SU-DHL-6 (cell line): ENCODE results near the gene SLC6A11.

Experiments
- H2AFZ ChIP-seq: fragments of 200-600 bp; sonication (generic); 2 replicates; pipeline ENCODE4 v1.6.1; 2014; ENCODE audit warnings: low read depth, mild to moderate bottlenecking, moderate library complexity, mixed read lengths, antibody characterized with exemption, low read length; ENCODE audit not compliant: severe bottlenecking
- H3F3A ChIP-seq: fragments of 200-600 bp; shearing (Covaris generic); 2 replicates; pipeline ENCODE4 v1.6.0; 2016; ENCODE audit warnings: antibody characterized with exemption, mild to moderate bottlenecking; ENCODE audit not compliant: insufficient read depth
- H3K27ac ChIP-seq: fragments of 200-600 bp; sonication (generic); 2 replicates; pipeline ENCODE4 v1.5.1; 2016; ENCODE audit warnings: low read depth, mild to moderate bottlenecking, low read length, moderate library complexity, mixed read lengths
- H3K27me3 ChIP-seq: fragments of 200-600 bp; sonication (generic), shearing (Covaris generic); 2 replicates; pipeline ENCODE4 v1.6.0; 2014; ENCODE audit warnings: mild to moderate bottlenecking, low read length
- H3K36me3 ChIP-seq: fragments of 200-600 bp; sonication (generic); 2 replicates; pipeline ENCODE4 v1.6.1; 2014; ENCODE audit warnings: mild to moderate bottlenecking, low read length, mixed read lengths
- H3K4me2 ChIP-seq: fragments of 300-600, 200-600 bp; shearing (Covaris generic), sonication (generic); 2 replicates; pipeline ENCODE4 v1.6.0; 2014; ENCODE audit warnings: low read length, low read depth, mild to moderate bottlenecking; ENCODE audit not compliant: poor library complexity, severe bottlenecking
- H3K4me3 ChIP-seq: fragments of 200-600 bp; sonication (generic); 2 replicates; pipeline ENCODE4 v1.5.1; 2014; ENCODE audit warnings: antibody characterized with exemption, low read length, mild to moderate bottlenecking, mixed read lengths; ENCODE audit not compliant: insufficient read depth, poor library complexity, severe bottlenecking
- H3K79me2 ChIP-seq: fragments of 200-600 bp; sonication (generic); 2 replicates; pipeline ENCODE4 v1.6.1; 2014; ENCODE audit warnings: mild to moderate bottlenecking, low read length, moderate library complexity; ENCODE audit not compliant: insufficient read depth
- H3K9ac ChIP-seq: fragments of 200-600 bp; sonication (generic); 2 replicates; pipeline ENCODE4 v1.7.0; 2014; ENCODE audit warnings: mild to moderate bottlenecking, low read length
- H3K9me2 ChIP-seq: fragments of 200-600 bp; sonication (generic); replicated peaks from 2 replicates; pipeline ENCODE4 v1.6.1; 2014; ENCODE audit warnings: low read length; ENCODE audit not compliant: insufficient read depth
- H3K9me3 ChIP-seq: fragments of 200-600 bp; sonication (generic); 2 replicates; pipeline ENCODE4 v1.6.1; 2014; ENCODE audit warnings: low read length, mixed read lengths; ENCODE audit not compliant: insufficient read depth
- H4K20me1 ChIP-seq: fragments of 200-600 bp; sonication (generic); 2 replicates; pipeline ENCODE4 v1.6.1; 2014; ENCODE audit warnings: low read depth, mild to moderate bottlenecking, antibody characterized with exemption, low read length, moderate library complexity, mixed read lengths
- EZH2phosphoT487 ChIP-seq: fragments of 200-600 bp; sonication (generic), shearing (Covaris generic); conservative IDR thresholded peaks from 2 replicates; pipeline ENCODE4 v1.6.1; 2018; ENCODE audit warnings: mild to moderate bottlenecking, antibody characterized with exemption, low read length, moderate library complexity, mixed read lengths
- TF ChIP-seq, protein P1 (sequence below): fragments of 200-600 bp; sonication (generic); IDR thresholded peaks from one replicate; pipeline ENCODE4 v1.5.1; 2017; ENCODE audit warnings: antibody characterized with exemption, mild to moderate bottlenecking, low read length, moderate library complexity; ENCODE audit not compliant: insufficient read depth, poor library complexity, severe bottlenecking

SLC6A11 gene

DNA sequence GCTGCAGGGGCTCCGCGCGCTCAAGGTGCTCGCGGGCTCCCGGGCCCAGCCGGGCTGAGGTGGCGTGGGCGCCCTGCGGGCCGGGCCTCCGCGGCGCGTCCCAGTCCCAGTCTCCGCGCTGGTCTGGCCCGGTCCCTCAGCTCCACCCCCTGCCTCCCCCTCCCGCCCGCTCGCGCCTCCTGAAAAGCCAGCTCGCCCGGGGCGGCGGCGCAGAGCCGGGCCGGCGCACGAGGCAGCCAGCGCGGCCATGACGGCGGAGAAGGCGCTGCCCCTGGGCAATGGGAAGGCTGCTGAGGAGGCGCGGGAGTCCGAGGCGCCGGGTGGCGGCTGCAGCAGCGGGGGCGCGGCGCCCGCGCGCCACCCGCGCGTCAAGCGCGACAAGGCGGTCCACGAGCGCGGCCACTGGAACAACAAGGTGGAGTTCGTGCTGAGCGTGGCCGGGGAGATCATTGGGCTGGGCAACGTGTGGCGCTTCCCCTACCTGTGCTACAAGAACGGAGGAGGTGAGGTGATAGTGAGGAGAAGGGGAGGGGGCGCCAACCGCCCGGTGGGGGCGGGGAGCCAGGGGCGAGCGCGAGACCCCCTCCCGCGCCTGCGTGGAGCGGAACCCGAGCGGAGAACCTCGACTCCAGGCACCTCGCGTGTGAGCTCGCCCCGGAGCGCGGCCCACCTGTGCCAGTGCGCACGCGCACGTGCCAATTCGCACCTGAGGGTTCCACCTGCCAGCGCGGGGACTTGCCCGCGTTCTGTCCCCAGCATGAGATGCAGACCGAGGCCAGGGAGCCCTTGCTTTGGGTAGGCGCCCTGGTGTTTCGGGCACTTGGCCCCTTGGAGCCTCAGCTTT lies at the start of gene SLC6A11:
SLC6A11 (plus strand) TSS at position 210 of the 844 bp plus-strand sequence; CDS start at position 248, 38 bp downstream.
- Histone ChIP-seq H3K4me3 (no peak within 1 kb of the TSS), H3K79me2 (no peaks in the 10 kb centered on the region), H3K9ac (no peak within 1 kb of the TSS), H3K27me3 (no peaks in the 10 kb centered on the region), H3K9me2 (no peaks in the 10 kb centered on the region), H3F3A (no peaks in the 10 kb centered on the region), H3K9me3 (no peaks in the 10 kb centered on the region), H4K20me1 (no peaks in the 10 kb centered on the region), H2AFZ (no peak within 1 kb of the TSS), H3K36me3 (no peaks in the 10 kb centered on the region), H3K4me2 (no peak within 1 kb of the TSS), H3K27ac (no peak within 1 kb of the TSS)
- no peak for TF ChIP-seq EZH2phosphoT487
- TF ChIP-seq, protein P1, sequence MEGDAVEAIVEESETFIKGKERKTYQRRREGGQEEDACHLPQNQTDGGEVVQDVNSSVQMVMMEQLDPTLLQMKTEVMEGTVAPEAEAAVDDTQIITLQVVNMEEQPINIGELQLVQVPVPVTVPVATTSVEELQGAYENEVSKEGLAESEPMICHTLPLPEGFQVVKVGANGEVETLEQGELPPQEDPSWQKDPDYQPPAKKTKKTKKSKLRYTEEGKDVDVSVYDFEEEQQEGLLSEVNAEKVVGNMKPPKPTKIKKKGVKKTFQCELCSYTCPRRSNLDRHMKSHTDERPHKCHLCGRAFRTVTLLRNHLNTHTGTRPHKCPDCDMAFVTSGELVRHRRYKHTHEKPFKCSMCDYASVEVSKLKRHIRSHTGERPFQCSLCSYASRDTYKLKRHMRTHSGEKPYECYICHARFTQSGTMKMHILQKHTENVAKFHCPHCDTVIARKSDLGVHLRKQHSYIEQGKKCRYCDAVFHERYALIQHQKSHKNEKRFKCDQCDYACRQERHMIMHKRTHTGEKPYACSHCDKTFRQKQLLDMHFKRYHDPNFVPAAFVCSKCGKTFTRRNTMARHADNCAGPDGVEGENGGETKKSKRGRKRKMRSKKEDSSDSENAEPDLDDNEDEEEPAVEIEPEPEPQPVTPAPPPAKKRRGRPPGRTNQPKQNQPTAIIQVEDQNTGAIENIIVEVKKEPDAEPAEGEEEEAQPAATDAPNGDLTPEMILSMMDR, result no peak

GRCh38 chr3:10768708-10769394 lies 47.2 kb upstream of the SLC6A11 start:
- Histone ChIP-seq H3K4me2 (no peak overlapping the region), H2AFZ (no peak overlapping the region)

DNA sequence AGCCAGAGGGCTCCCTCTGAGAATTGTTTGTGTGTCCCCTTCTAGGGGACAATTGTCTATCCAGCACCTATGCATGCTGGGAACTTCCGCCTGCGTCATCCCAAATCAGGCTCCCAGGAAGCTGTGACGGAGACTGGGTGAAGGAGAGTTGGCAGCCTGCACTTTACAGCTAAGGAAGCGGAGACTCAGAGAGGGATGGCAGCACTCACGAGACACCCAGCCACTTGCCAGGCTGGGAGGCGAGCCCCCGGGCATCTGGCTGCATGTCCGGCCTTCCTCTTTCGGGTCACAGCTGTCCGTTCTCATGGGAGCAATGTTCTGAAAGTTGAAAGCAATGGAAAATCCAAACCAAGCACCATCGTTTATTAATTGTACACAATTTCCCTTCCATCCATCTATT lies 45.5 kb upstream of the SLC6A11 start:
- no peaks in the 10 kb centered on the region for H3F3A ChIP-seq
- H4K20me1 ChIP-seq, result no peaks in the 10 kb centered on the region
- H3K27ac ChIP-seq, result no peak overlapping the region
- no peaks in the 10 kb centered on the region for H3K36me3 ChIP-seq
- TF ChIP-seq EZH2phosphoT487, result no peak
- TF ChIP-seq, protein P1, result no peak
- no peaks in the 10 kb centered on the region for H3K9me3 ChIP-seq
- no peak overlapping the region for H3K4me3 ChIP-seq
- no peaks in the 10 kb centered on the region for H3K9me2 ChIP-seq
- no peaks in the 10 kb centered on the region for H3K79me2 ChIP-seq
- H3K4me2 ChIP-seq, result no peak overlapping the region
- H3K9ac ChIP-seq, result no peak overlapping the region
- no peak overlapping the region for H2AFZ ChIP-seq
- H3K27me3 ChIP-seq, result no peaks in the 10 kb centered on the region

More at GRCh38 chr3:10768708-10769394, 47.2 kb upstream of the SLC6A11 start:
- TF ChIP-seq, protein P1, result no peak
- no peak for TF ChIP-seq EZH2phosphoT487
- no peaks in the 10 kb centered on the region for H3K9me2 ChIP-seq
- no peaks in the 10 kb centered on the region for H3K36me3 ChIP-seq
- H3K27ac ChIP-seq, result no peak overlapping the region
- no peak overlapping the region for H3K9ac ChIP-seq
- H3K4me3 ChIP-seq, result no peak overlapping the region
- no peaks in the 10 kb centered on the region for H4K20me1 ChIP-seq
- H3F3A ChIP-seq, result no peaks in the 10 kb centered on the region
- H3K79me2 ChIP-seq, result no peaks in the 10 kb centered on the region
- H3K9me3 ChIP-seq, result no peaks in the 10 kb centered on the region
- H3K27me3 ChIP-seq, result no peaks in the 10 kb centered on the region
